Measurements from ENCODE around the gene ASAP3. TPM values are rescaled to one million over a fixed set of nuclear protein-coding genes. Genes with fewer than 3 reads are reported as not detected.

The ASAP3 gene
- total and polyA plus RNA-seq, 2 experiments from 2014 or later: 62.0 to 157 TPM

GRCh38 chr1:23442751-23443150 is 41.2 kb downstream of the ASAP3 start:
- peaks cover 18% of the 10 kb centered on the region for H3K36me3 ChIP-seq
- H3K27me3 ChIP-seq: no peaks in the 10 kb centered on the region
- H3K4me3 ChIP-seq: no peak overlapping the region
- no peaks in the 10 kb centered on the region for H3K9me3 ChIP-seq (ENCODE audit: low read depth)
- no peak for TF ChIP-seq CTCF (IDR thresholded peaks at IDR 0.05; ENCODE audit: low read depth, low read length)
- DNase-seq (ENCODE audit: low read depth in 1 of 2, low spot score in 1 of 2): no peak
- no peak overlapping the region for H3K27ac ChIP-seq
- no peaks in the 10 kb centered on the region for H3K4me1 ChIP-seq (ENCODE audit: low read depth)

GRCh38 chr1:23441446-23442148 is 42.4 kb downstream of the ASAP3 start:
- no peaks in the 10 kb centered on the region for H3K4me1 ChIP-seq (ENCODE audit: low read depth)
- no peak overlapping the region for H3K27ac ChIP-seq
- no peaks in the 10 kb centered on the region for H3K9me3 ChIP-seq (ENCODE audit: low read depth)
- peak in 1 of 2 donors; percentile 23 for DNase-seq (ENCODE audit: low read depth in 1 of 2, low spot score in 1 of 2)
- no peaks in the 10 kb centered on the region for H3K27me3 ChIP-seq
- peaks cover 18% of the 10 kb centered on the region for H3K36me3 ChIP-seq
- no peak for TF ChIP-seq CTCF (IDR thresholded peaks at IDR 0.05; ENCODE audit: low read depth, low read length)
- no peak overlapping the region for H3K4me3 ChIP-seq

- no peaks in the 10 kb centered on the region for H3K9me3 ChIP-seq (ENCODE audit: low read depth)
- H3K27ac ChIP-seq: no peak overlapping the region
- H3K27me3 ChIP-seq: no peaks in the 10 kb centered on the region
- no peaks in the 10 kb centered on the region for H3K4me1 ChIP-seq (ENCODE audit: low read depth)
- H3K4me3 ChIP-seq: no peak overlapping the region
- H3K36me3 ChIP-seq: peaks cover 26% of the 10 kb centered on the region
- no peak for DNase-seq (ENCODE audit: low read depth in 1 of 2, low spot score in 1 of 2)
- TF ChIP-seq CTCF (IDR thresholded peaks at IDR 0.05; ENCODE audit: low read depth, low read length): no peak
Observed at GRCh38 chr1:23438545-23438944, 45.4 kb downstream of the ASAP3 start.

- no peaks in the 10 kb centered on the region for H3K4me1 ChIP-seq (ENCODE audit: low read depth)
- H3K4me3 ChIP-seq: no peak overlapping the region
Observed at GRCh38 chr1:23437355-23437664, 46.7 kb downstream of the ASAP3 start.

GRCh38 chr1:23436520-23437354 is 47.2 kb downstream of the ASAP3 start:
- Histone ChIP-seq H3K36me3 (peaks cover 34% of the 10 kb centered on the region), H3K27ac (no peak overlapping the region), H3K9me3 (ENCODE audit: low read depth) (no peaks in the 10 kb centered on the region), H3K27me3 (no peaks in the 10 kb centered on the region), H3K4me1 (ENCODE audit: low read depth) (no peaks in the 10 kb centered on the region), H3K4me3 (no peak overlapping the region)
- DNase-seq (ENCODE audit: low read depth in 1 of 2, low spot score in 1 of 2): no peak
- TF ChIP-seq CTCF (IDR thresholded peaks at IDR 0.05; ENCODE audit: low read depth, low read length): no peak

More at GRCh38 chr1:23437355-23437664, 46.7 kb downstream of the ASAP3 start:
- TF ChIP-seq CTCF (IDR thresholded peaks at IDR 0.05; ENCODE audit: low read depth, low read length): no peak
- no peak for DNase-seq (ENCODE audit: low read depth in 1 of 2, low spot score in 1 of 2)
- H3K27ac ChIP-seq: no peak overlapping the region
- no peaks in the 10 kb centered on the region for H3K9me3 ChIP-seq (ENCODE audit: low read depth)
- peaks cover 36% of the 10 kb centered on the region for H3K36me3 ChIP-seq
- H3K27me3 ChIP-seq: no peaks in the 10 kb centered on the region
